GM12878 (cell line): ENCODE data around the gene COQ8B. TPM values are rescaled to one million over a fixed set of nuclear protein-coding genes. Genes with fewer than 3 reads are reported as not detected.
"Not testable (repeated sequence)": the region's sequence is repeated elsewhere in the genome, so short reads cannot be mapped to it uniquely, and the experiment has no call there.

ENCODE experiments used
- ATAC-seq: fragments of 200-7000 bp; cut with Tn5 transposase; 3 replicates; pipeline ENCODE4 v1.9.1; 2020; ENCODE audit warnings: mild to moderate bottlenecking, moderate library complexity
- BruUV-seq: library from RNA; stranded (reverse); fragments of 400-500 nt; replicated peaks from 2 replicates; lab custom pipeline; 2021; lab: Mats Ljungman, UMichigan
- CTCF ChIA-PET: fragments of 300-600 bp; sonication (Branson Sonifier 250); formaldehyde crosslinking; extraction: SDS; loops from one replicate; lab custom pipeline; 2021; ENCODE audit warnings: inconsistent platforms; lab: Yijun Ruan, JAX
- POLR2A ChIA-PET: fragments of 350-600 bp; formaldehyde crosslinking; extraction: SDS; loops from one replicate; lab custom pipeline; 2021; ENCODE audit warnings: inconsistent platforms; lab: Charles Lee
- RAD21 ChIA-PET: fragments of 300-600 bp; sonication (Branson Sonifier 250); formaldehyde crosslinking; loops from one replicate; lab custom pipeline; 2023; ENCODE audit warnings: antibody characterized with exemption; ENCODE audit not compliant: unreplicated experiment; lab: Charles Lee
- SMC1A ChIA-PET: fragments of 300-600 bp; sonication (Branson Sonifier 250); formaldehyde crosslinking; loops from one replicate; lab custom pipeline; 2023; ENCODE audit not compliant: unreplicated experiment, uncharacterized antibody; lab: Charles Lee
- DNase-seq: peaks from one replicate; pipeline ENCODE4 v3.0.0-alpha.2; 2011; ENCODE audit warnings: low read depth, low spot score
- FAIRE-seq: peaks from 3 replicates; lab custom pipeline; 2011; peaks lifted over from hg19 to GRCh38; lab: Jason Lieb, UNC
- H2AFZ ChIP-seq: 2 replicates; pipeline ENCODE4 v1.6.0; 2011; ENCODE audit warnings: low read depth, low read length, control low read depth; ENCODE audit not compliant: control insufficient read depth
- H3K27ac ChIP-seq: 2 replicates; pipeline ENCODE4 v1.5.1; 2011; ENCODE audit warnings: control low read depth; ENCODE audit not compliant: control insufficient read depth, insufficient read depth
- H3K27me3 ChIP-seq, 2 experiments: replicated peaks in 1 of 2; 2 replicates each; pipeline versions ENCODE4 v1.6.0 to v1.6.1; 2011; ENCODE audit warnings: low read length in 1 of 2; ENCODE audit not compliant: control insufficient read depth in 2 of 2, insufficient read depth in 2 of 2
- H3K36me3 ChIP-seq, 2 experiments: 2 replicates each; pipeline ENCODE4 v1.5.1; 2011; ENCODE audit warnings: low read length in 1 of 2; ENCODE audit not compliant: control insufficient read depth in 2 of 2, insufficient read depth in 2 of 2
- H3K4me1 ChIP-seq: 2 replicates; pipeline ENCODE4 v1.6.1; 2011; ENCODE audit warnings: mild to moderate bottlenecking, low read length, moderate library complexity, mixed read lengths; ENCODE audit not compliant: control insufficient read depth, insufficient read depth
- H3K4me2 ChIP-seq: 2 replicates; pipeline ENCODE4 v1.6.0; 2011; ENCODE audit warnings: control low read depth; ENCODE audit not compliant: control insufficient read depth, insufficient read depth
- H3K4me3 ChIP-seq: fragments of 200-600 bp; sonication (generic); 2 replicates; pipeline ENCODE4 v1.5.1; 2016
- H3K79me2 ChIP-seq: 2 replicates; pipeline ENCODE4 v1.6.0; 2011; ENCODE audit warnings: low read length; ENCODE audit not compliant: control insufficient read depth, insufficient read depth
- H3K9ac ChIP-seq: 2 replicates; pipeline ENCODE4 v1.8.0; 2011; ENCODE audit warnings: low read length, control low read depth, mixed read lengths; ENCODE audit not compliant: control insufficient read depth, insufficient read depth
- H3K9me3 ChIP-seq: replicated peaks from 3 replicates; pipeline ENCODE4 v1.5.1; 2011; ENCODE audit warnings: mild to moderate bottlenecking, low read length; ENCODE audit not compliant: control insufficient read depth, insufficient read depth
- H4K20me1 ChIP-seq: 2 replicates; pipeline ENCODE4 v1.6.0; 2011; ENCODE audit not compliant: control insufficient read depth, insufficient read depth
- BHLHE40 ChIP-seq, 2 experiments: fragments of 450-650 bp in 1 of 2; IDR thresholded peaks; 2 replicates each; pipeline ENCODE4 v1.6.1; 2011 to 2017; ENCODE audit warnings: low read depth in 2 of 2, borderline replicate concordance in 1 of 2, improper control_type of control experiment in 1 of 2, low read length in 1 of 2, mild to moderate bottlenecking in 1 of 2
- CREM ChIP-seq: IDR thresholded peaks from 2 replicates; pipeline ENCODE4 v1.6.1; 2014; ENCODE audit warnings: antibody characterized with exemption, low read depth
- FOXM1 ChIP-seq: IDR thresholded peaks from 2 replicates; pipeline ENCODE4 v1.6.1; 2012; ENCODE audit warnings: low read depth, mild to moderate bottlenecking, inconsistent platforms, low read length, moderate library complexity
- IKZF2 ChIP-seq, 2 experiments: fragments of 450-650 bp; IDR thresholded peaks; 2 replicates each; pipeline ENCODE4 v1.6.1; 2017; ENCODE audit warnings: mild to moderate bottlenecking in 2 of 2, moderate library complexity in 2 of 2
- NFIC ChIP-seq: IDR thresholded peaks from 2 replicates; pipeline ENCODE4 v1.6.1; 2012; ENCODE audit warnings: low read depth, mild to moderate bottlenecking, inconsistent platforms, low read length, moderate library complexity
- NR2F1 ChIP-seq: fragments of 450-650 bp; conservative IDR thresholded peaks from 2 replicates; pipeline ENCODE4 v1.6.1; 2017; ENCODE audit warnings: mild to moderate bottlenecking
- PAX5 ChIP-seq: IDR thresholded peaks from 2 replicates; pipeline ENCODE4 v1.6.1; 2011; ENCODE audit warnings: low read depth, low read length, borderline replicate concordance
- RUNX3 ChIP-seq: IDR thresholded peaks from 2 replicates; pipeline ENCODE4 v1.6.1; 2012; ENCODE audit warnings: low read length, inconsistent platforms
- SP1 ChIP-seq: IDR thresholded peaks from one replicate; pipeline ENCODE4 v1.6.1; 2011; ENCODE audit warnings: low read depth, low read length
- WGBS: methylation state at CpG from one replicate; pipeline ENCODE4 v1.1.6; 2016; ENCODE audit warnings: low lambda C conversion rate; ENCODE audit not compliant: insufficient replicate concordance, insufficient coverage; ENCODE audit errors: missing lambda C conversion rate; 5-methylcytosine and 5-hydroxymethylcytosine counted together
- in situ Hi-C: fragments of 300-500 bp; cut with MboI; formaldehyde crosslinking; loops from 9 replicates; pipeline ENCODE4 v1.14.3; 2018; ENCODE audit warnings: mixed read lengths
- intact Hi-C: fragments of 100-400 bp; cut with micrococcal nuclease; formaldehyde crosslinking; loops from one replicate; pipeline ENCODE4 v1.14.2; 2022; ENCODE audit not compliant: unreplicated experiment
- polyA plus RNA-seq, 11 experiments: library from polyadenylated mRNA; depleted of rRNA in 4 of 11; unstranded in 6 of 11; stranded (reverse) in 5 of 11; fragments of >200 nt; fragmentation: Nextera tagmentation in 4 of 11; fragmentation: Illumina TruSeq in 1 of 11; extraction: Ambion mirVana in 4 of 11; extraction: Trizol in 1 of 11; gene quantifications; 1 replicate in 1 of 11; 2 replicates in 10 of 11; pipeline versions ENCODE4 v1.2.1 to v1.2.3, GENCODE V29; 2011 to 2016; ENCODE audit warnings: inconsistent platforms in 2 of 11, missing spikeins in 2 of 11, low read depth in 1 of 11
- total RNA-seq, 4 experiments: library from RNA; depleted of rRNA in 3 of 4; stranded (reverse); fragments of >200 nt in 3 of 4; fragmentation: Illumina TruSeq in 1 of 4; extraction: Trizol in 1 of 4; gene quantifications; 2 replicates each; pipeline versions ENCODE4 v1.2.1 to v1.2.3, GENCODE V29; 2013 to 2021
- TF ChIP-seq, protein P1 (sequence below): IDR thresholded peaks from 2 replicates; pipeline ENCODE4 v1.6.1; 2012; ENCODE audit warnings: low read length, inconsistent platforms
- TF ChIP-seq, protein P2 (sequence below): IDR thresholded peaks from 2 replicates; pipeline ENCODE4 v1.6.1; 2011; ENCODE audit warnings: borderline replicate concordance, low read depth, mild to moderate bottlenecking, moderate library complexity, low read length; ENCODE audit not compliant: insufficient read depth, poor library complexity, severe bottlenecking

COQ8B gene
- total and polyA plus RNA-seq, 10 of the 15 experiments (the other 5 are each of a cell fraction or from before 2014, with no cell fraction given) = 0.39 to 37.1 (median 16.8) TPM

GRCh38 chr19:40652303-40652702, 64.4 kb downstream of the COQ8B start:
- H3K79me2 ChIP-seq, H3K4me3 ChIP-seq, H3K27ac ChIP-seq, H3K27me3 ChIP-seq, intact Hi-C loops, BruUV-seq, RAD21 ChIA-PET, H3K9me3 ChIP-seq: not testable (repeated sequence)
- WGBS = 2% methylated on average over 11 of the region's 11 CpGs
- ATAC-seq (peak; percentile 90), FAIRE-seq (peak; percentile 62)
- TF ChIP-seq PAX5 (peak; percentile 43; the same call in 1 of the 2 replicates), BHLHE40 (IDR thresholded peaks at IDR 0.05; ENCODE audit: borderline replicate concordance in 1 of 2, low read depth in 2 of 2, low read length in 1 of 2) (peak in 1 of 2 experiments; percentile 57; a peak in 1 of 4 replicates), NR2F1 (peak; percentile 74), IKZF2 (IDR thresholded peaks at IDR 0.05) (peak in 1 of 2 experiments; percentile 15; a peak in 1 of 4 replicates), CREM (0 out of 2 replicates have a peak, but pooled peaks have one; percentile 18), FOXM1 (0 out of 2 replicates have a peak, but pooled peaks have one; percentile 24), NFIC (0 out of 2 replicates have a peak, but pooled peaks have one; percentile 23), RUNX3 (0 out of 2 replicates have a peak, but pooled peaks have one; percentile 14), SP1 (peak; percentile 13)
- TF ChIP-seq, protein P1, sequence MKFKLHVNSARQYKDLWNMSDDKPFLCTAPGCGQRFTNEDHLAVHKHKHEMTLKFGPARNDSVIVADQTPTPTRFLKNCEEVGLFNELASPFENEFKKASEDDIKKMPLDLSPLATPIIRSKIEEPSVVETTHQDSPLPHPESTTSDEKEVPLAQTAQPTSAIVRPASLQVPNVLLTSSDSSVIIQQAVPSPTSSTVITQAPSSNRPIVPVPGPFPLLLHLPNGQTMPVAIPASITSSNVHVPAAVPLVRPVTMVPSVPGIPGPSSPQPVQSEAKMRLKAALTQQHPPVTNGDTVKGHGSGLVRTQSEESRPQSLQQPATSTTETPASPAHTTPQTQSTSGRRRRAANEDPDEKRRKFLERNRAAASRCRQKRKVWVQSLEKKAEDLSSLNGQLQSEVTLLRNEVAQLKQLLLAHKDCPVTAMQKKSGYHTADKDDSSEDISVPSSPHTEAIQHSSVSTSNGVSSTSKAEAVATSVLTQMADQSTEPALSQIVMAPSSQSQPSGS = 0 out of 2 replicates have a peak, but pooled peaks have one; percentile 21
- TF ChIP-seq, protein P2, sequence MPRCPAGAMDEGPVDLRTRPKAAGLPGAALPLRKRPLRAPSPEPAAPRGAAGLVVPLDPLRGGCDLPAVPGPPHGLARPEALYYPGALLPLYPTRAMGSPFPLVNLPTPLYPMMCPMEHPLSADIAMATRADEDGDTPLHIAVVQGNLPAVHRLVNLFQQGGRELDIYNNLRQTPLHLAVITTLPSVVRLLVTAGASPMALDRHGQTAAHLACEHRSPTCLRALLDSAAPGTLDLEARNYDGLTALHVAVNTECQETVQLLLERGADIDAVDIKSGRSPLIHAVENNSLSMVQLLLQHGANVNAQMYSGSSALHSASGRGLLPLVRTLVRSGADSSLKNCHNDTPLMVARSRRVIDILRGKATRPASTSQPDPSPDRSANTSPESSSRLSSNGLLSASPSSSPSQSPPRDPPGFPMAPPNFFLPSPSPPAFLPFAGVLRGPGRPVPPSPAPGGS = peak; percentile 24
- TF ChIP-seq, all 136 proteins: peak for 11; not testable (repeated sequence) for 125
- H2AFZ ChIP-seq, H4K20me1 ChIP-seq, H3K9ac ChIP-seq, DNase-seq, SMC1A ChIA-PET, H3K4me1 ChIP-seq, H3K36me3 ChIP-seq: not testable (repeated sequence)
- POLR2A ChIA-PET = interaction anchor here (0.5 kb wide), 1 partner anchor 95 kb away, joined by 12 read pairs; no protein-coding TSS in a partner anchor
- CTCF ChIA-PET = interaction anchor here (1.1 to 1.6 kb wide), 3 partner anchors 17 to 167 kb away, joined by 3 to 8 read pairs (median 5); no protein-coding TSS in a partner anchor
- H3K4me2 ChIP-seq = peak overlapping the region; percentile 7; the same call in 1 of the 2 replicates
- in situ Hi-C loops = loop anchor here (10.0 kb wide), 1 partner anchor 502 kb away; no protein-coding TSS in a partner anchor
